Lower leg skin (tissue), 3 donors: ENCODE data around the gene ABHD5.

ENCODE experiments used
- POLR2A ChIP-seq, 2 donors: fragments of 450-650 bp; IDR thresholded peaks; one replicate each; pipeline ENCODE4 v1.6.1; 2016 to 2017; ENCODE audit warnings: antibody characterized with exemption in 2 of 2, mild to moderate bottlenecking in 1 of 2, moderate library complexity in 1 of 2
- TF ChIP-seq, protein P1 (sequence below), 3 donors: fragments of 450-650 bp; IDR thresholded peaks; one replicate each; pipeline ENCODE4 v1.5.1; 2016; ENCODE audit warnings: antibody characterized with exemption in 3 of 3, mild to moderate bottlenecking in 3 of 3, moderate library complexity in 2 of 3

DNA sequence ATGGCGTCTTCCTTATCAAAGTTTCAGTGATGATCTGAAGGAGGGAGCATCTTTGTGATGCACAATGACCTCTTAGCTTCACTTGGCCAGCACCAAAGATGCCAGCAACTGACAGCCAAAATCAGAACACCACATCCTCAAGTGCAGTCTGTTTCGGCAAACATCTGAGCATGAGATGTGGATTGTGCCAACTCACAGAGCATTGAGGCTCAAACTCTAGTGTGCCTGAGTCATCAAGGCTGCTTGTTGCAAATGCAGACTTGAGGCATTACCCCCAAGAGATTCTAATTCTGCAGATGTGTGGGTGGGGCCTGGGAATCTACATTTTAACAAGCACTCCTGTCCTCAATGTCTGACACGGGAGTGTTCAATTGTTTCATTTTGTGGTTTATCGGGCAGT, 35.8 kb downstream of the ABHD5 start:
- TF ChIP-seq POLR2A (IDR thresholded peaks at IDR 0.05): no peak
- TF ChIP-seq, protein P1, sequence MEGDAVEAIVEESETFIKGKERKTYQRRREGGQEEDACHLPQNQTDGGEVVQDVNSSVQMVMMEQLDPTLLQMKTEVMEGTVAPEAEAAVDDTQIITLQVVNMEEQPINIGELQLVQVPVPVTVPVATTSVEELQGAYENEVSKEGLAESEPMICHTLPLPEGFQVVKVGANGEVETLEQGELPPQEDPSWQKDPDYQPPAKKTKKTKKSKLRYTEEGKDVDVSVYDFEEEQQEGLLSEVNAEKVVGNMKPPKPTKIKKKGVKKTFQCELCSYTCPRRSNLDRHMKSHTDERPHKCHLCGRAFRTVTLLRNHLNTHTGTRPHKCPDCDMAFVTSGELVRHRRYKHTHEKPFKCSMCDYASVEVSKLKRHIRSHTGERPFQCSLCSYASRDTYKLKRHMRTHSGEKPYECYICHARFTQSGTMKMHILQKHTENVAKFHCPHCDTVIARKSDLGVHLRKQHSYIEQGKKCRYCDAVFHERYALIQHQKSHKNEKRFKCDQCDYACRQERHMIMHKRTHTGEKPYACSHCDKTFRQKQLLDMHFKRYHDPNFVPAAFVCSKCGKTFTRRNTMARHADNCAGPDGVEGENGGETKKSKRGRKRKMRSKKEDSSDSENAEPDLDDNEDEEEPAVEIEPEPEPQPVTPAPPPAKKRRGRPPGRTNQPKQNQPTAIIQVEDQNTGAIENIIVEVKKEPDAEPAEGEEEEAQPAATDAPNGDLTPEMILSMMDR (IDR thresholded peaks at IDR 0.05): no peak
